CD4-positive, alpha-beta T cell treated with Interleukin-21 for 1 hour (primary cell): Measurements from ENCODE around the gene BOLA1.
"Not testable (repeated sequence)": the region's sequence is repeated elsewhere in the genome, so short reads cannot be mapped to it uniquely, and the experiment has no call there.

Source experiments
- DNase-seq: peaks from one replicate; pipeline ENCODE4 v3.0.0-alpha.2; 2020

Gene BOLA1

GRCh38 chr1:149932474-149932873, 33.1 kb downstream of the BOLA1 start:
- DNase-seq: no peak

DNA sequence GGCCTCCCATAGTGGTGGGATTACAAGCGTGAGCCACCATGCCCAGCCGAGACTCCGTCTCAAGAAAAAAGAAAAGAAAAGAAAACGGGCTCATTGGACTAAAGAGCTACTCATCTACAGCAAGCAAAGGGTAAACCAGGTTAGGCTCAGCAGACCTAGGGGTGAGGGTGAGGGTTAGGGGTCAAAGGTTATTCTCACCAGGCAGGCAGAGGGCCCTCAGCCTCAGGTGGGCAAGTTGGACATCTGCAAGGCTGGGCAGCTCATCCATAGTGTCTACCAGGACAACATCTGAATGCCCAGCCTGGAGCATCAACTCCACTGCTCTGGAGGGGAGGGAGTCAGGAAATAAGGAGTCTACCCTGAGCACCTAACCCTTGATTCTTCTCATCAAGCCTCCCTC, 33.8 kb downstream of the BOLA1 start:
- no peak for DNase-seq

GRCh38 chr1:149934356-149934755, 35.0 kb downstream of the BOLA1 start:
- no peak for DNase-seq

- no peak for DNase-seq
Measured at GRCh38 chr1:149936170-149936991, 37.0 kb downstream of the BOLA1 start, which contains the start of gene MTMR11. Gene MTMR11, minus strand, starts transcription at chr1:149936879. Its CDS starts 232 bp downstream, at chr1:149936647.

DNA sequence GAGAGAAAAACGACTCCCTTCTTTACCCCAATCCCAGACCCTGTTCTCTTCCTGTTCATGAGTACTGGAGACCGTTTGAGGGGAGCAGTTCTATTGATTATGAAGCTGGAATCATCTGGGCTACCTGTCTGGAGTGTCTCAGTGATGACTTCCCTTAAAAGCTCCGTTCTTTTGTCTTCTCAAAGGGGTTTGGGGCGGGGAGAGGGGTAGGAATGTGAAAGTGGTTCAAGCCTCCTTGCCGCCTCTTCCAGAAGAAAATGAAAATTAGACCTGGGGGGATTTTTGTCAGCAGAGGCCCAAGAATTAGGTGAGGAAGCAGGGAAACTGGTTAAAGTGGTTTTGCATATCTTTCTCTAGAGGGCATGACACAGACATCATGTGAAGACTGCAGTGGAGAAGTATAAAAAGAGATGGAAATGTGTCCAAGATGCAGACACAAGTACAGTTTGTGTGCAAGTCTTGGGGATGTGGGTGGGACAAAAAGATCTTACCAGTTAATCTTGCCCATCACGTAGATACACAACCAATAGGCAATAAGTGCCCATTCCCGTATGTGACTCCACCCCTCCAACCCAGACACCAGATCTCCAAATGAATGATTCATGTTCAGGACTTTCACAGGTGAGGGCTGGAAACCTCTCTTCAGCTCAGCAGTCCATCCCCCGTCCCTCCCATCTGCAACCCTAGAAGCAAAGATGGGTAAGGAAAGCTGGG, 37.8 kb downstream of the BOLA1 start:
- DNase-seq: no peak

DNA sequence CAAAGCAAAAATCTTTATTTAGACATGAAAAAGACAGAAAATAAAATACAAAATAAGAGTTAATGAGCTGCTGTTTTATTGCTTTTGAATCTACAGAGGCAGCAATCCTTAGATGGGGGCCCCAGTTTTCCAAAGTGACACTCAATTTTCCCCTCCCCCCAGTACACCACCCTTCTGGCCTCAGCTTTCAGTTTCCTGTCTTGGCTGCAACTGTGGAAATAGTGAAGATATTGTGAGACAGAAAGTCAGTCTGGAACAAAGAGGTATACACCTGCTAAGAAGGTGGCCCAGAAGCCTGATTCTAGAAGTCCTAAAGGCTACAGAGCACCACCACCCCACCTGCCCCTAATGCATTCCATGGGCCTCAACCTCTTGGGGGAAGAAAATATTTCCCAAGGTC, 38.4 kb downstream of the BOLA1 start:
- no peak for DNase-seq

GRCh38 chr1:149938668-149939003, 39.3 kb downstream of the BOLA1 start:
- DNase-seq: not testable (repeated sequence)

DNA sequence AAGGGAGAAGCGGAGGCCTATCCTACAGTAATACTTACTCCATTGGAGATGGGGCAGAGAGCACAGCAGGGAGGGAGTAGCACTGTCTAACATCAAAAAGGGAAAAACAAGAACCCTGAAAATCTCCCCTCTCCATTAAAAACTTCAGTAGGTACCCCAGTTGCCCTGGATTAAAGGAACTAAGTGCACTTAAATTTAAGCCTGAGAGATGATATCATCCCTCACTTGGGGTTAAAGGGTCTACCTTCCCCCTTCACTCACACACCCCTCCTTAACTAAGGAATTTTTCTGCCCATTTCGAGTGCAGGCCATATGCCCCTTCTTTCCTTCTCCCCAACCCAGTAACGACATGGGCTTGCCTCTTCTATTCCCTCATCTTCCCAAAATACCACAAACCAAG, 41.1 kb downstream of the BOLA1 start:
- DNase-seq: no peak

GRCh38 chr1:149942207-149942606, 42.8 kb downstream of the BOLA1 start:
- no peak for DNase-seq

- no peak for DNase-seq
Measured at GRCh38 chr1:149942885-149943284, 43.5 kb downstream of the BOLA1 start.

DNA sequence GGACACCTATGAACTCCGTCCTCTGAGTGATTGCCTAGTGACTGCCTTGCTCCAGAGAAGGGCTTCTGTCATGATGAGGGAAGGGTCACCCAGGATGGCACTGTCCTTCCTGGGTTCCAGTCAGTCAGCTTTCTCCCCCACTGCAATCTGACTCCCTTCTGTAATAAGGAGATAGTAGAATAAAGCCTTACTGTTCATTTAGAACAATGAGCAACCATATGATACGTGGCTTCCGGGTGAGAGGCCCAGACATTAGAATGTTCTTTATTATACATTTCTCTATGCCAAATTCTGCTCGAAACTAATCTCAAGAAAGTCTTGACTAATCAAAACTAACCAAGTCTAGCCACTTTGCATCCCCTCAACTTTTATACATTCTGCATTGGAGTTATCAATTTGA, 45.8 kb downstream of the BOLA1 start:
- no peak for DNase-seq

- DNase-seq: no peak
Measured at GRCh38 chr1:149949911-149950310, 50.5 kb downstream of the BOLA1 start.
